T-helper 2 cell treated with Interferon-gamma antibody and Interleukin-4, amounts not matched to agents 100 ng/mL and 5 ng/mL, for 36 hours (primary cell): Measurements from ENCODE around the gene FBXW5. TPM values are rescaled to one million over a fixed set of nuclear protein-coding genes. Genes with fewer than 3 reads are reported as not detected.

ENCODE experiments used
- intact Hi-C: fragments of 100-400 bp; cut with micrococcal nuclease; formaldehyde crosslinking; loops from one replicate; pipeline ENCODE4 v1.15.1; 2023
- total RNA-seq: library from RNA; stranded (reverse); gene quantifications from 2 replicates; pipeline ENCODE4 v1.2.3, GENCODE V29; 2022

Gene FBXW5
- total RNA-seq, 1 donor from 2014 or later = 109 TPM

DNA sequence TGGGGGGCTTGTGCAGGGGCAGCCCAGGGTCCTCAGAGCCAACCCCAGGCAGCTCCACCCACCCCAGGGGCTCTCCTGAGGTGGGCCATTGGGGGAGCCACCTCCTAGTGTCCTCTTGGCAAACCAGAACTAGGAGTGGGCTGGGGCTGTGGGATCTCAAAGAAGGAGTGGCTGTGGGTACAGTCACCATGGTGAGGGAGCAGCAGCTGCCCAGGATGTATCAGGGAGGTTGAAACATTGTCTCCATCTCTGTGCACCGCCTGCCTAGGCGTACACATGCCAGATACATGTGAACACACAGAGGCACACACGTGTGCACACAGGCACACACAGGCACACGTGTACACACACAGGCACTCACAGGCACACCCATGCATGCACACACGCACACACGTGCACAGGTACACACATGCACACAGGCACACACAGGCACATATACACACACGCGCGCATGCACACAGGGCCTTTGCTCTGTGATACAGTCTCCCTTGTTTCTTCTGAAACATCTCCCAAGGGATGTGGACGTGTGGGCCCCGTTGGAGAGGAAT is 18.2 kb upstream of the FBXW5 start:
- intact Hi-C loops = no loop called here

DNA sequence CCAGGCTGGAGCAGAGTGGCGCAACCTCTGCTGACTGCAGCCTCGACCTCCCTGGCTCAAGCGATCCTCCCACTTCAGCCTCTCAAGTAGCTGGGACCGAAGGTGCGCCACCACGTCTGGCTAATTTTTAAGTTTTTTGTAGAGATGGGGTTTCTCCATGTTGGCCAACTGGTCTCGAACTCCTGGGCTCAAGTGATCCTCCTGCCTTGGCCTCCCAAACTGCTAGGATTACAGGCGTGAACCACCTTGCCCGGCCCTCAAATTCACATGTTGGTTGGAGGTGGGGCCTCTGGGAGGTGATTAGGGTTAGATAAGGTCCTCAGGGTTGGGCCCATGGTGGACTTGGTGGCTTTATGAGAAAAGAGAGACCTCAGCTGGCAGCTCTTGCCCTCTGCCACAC is 17.6 kb upstream of the FBXW5 start:
- intact Hi-C loops = no loop called here

DNA sequence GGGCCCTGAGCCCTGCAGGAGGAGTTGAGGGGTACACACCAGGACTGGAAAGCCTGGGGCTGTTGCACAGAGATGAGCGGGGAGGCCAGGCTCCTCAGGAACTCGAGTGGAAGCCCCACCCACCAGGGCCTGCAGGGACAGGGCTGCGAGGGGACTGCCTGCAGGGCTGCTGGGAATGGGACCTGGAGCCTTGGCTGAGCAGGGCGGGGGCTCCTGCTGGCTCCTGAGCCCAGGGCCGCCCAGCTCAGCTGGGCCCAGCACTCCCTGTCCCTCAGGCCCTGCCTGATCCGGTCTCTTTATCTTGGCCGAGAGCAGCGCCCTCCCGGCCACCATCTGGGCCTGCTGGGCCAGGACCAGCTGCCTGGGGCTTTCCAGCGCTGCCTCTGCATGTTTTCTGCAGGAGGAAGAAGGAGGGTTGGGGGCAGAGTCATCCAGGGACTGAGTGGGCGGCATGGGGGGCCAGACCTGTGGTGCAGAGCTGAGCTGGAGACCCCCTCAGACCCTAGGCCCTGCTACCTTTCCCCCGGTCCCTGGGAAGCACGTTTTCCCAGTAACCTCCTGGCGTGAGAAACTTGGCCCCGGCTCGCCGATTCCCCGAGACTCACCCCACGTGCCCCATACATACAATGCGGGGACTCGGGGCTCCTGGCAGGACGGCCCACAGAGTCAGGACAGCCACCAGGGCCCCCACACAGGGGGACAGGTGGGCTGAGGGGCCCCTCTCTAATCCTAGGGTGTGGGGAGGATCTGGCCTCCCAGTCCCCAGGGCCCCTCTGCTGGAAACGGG is 16.9 kb upstream of the FBXW5 start:
- intact Hi-C loops = no loop called here

DNA sequence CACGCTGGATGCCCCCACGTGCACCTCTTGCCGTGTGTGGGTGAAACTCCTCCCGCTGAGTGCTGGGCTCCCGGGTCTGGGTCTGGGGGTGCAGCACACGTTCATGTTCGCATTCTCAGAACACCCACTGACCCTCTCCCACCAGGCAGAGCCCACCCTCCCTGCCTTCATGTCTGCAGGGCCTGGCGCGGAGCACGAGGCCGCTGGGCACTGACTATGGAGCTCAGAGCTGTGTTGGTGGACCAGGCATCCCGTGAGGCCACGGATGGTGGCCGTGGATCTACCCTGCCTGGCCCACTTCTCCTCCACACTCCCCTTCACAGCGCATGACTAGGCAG is 16.4 kb upstream of the FBXW5 start:
- intact Hi-C loops = no loop called here

DNA sequence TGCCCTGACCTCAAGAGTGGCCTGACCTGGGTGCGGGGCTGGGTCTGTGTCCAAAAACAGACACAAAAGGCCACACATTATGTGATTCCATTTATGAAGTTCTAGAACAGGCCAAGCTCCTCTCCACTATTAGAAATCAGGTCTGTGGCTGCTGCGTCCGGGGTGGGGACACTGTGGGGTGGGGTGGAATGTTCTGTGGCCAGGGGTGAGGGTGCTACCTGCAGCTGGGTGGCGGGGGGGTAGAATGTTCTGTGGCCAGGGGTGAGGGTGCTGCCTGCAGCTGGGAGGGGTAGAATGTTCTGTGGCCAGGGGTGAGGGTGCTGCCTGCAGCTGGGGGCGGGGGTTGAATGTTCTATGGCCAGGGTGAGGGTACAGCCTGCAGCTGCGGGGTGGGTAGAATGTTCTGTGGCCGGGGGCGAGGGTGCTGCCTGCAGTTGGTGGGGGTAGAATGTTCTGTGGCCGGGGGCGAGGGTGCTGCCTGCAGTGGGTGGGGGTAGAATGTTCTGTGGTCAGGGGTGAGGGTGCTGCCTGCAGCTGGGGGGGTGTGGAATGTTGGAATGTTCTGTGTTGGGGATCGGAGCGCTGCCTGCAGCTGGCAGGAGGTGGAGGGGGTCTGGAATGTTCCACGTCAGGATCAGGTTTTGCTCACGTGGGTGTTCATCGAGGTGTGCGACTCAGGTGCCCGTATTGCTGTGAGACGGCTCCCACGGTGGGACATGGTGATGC is 15.8 kb upstream of the FBXW5 start:
- intact Hi-C loops = no loop called here

DNA sequence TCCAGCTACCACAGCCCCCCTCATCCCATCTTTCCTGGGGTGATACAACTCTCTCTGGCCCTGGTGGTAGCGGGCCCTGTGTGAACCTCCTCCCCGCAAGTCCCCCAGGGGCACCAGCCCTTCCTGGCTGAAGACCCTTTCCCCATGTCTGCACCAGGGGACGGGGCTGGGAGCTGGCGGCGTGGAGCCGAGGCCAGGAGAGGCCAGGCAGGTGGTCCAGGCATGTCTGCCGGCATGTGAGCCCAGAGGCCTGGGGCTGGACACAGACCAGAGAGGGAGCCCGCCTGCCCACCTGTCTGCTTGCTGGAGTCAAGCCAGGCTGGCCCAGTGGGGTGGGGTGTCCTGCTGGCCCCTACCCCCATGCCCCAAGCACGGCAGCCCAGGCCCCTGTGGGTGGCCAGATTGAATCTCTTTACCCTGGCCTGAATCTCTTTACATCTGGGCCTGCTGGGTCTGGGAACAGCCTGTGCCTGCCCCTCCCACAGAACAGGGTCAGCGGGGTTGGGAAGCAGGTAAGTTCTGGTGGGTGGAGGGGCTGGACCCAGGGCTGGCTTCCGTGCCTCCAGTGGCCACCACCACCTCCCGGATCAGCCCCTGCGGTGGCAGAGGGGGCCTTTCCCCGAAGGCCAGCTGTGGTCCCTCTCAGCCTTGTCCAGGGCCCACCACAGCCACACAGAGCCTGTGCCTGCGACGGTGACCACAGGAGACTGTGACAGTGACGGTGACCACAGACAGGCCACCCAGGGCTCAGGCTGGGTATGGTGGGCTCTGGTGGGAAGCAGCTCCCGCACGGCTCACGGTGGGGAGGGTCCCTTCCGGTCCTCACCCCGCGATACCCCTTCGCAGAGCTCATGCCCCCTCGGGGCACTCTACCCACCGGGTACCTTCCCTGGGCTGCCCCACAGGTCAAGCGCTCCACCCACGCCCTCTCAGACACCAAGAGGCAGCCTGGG is 14.6 kb upstream of the FBXW5 start:
- intact Hi-C loops = no loop called here

DNA sequence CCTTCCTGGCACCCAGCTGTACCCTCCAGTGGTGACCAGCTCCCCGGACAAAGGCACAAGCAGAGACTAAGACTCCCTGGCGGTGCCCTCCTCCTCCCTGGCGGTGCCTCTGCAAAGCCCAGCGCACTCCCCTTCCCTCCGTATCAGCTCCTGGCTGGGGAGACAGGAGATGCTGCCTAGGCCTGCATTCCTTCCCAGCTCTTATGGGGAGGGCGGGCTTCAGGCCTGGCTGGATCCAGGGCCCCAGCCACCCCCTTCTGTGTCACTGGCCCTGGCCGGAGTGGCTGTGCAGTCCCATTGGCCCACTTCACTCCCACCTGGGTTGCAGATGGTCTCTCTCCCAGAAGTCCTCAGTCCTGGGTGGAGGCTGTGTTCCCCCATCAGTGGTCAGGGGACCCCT is 13.9 kb upstream of the FBXW5 start:
- intact Hi-C loops = no loop called here

DNA sequence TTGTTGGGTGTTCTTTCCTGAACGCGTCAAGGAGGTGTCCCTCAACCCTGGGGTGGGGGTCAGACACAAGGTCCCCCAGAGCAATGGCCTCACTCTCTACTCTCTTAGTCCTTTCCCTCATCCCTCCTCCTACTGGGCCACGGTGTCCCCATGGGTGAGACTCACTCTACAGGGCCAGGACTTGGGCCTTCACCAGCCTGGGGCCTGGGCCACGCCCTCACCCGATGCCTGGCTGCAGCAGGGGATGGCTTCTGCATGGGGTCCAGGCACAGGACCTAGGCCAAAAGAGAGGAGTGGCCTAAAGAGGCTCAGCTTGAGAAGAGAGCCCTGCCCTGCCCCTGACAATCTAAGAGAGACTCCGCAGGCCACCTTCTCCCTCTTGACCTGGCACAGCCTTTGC is 13.4 kb upstream of the FBXW5 start:
- intact Hi-C loops = no loop called here

DNA sequence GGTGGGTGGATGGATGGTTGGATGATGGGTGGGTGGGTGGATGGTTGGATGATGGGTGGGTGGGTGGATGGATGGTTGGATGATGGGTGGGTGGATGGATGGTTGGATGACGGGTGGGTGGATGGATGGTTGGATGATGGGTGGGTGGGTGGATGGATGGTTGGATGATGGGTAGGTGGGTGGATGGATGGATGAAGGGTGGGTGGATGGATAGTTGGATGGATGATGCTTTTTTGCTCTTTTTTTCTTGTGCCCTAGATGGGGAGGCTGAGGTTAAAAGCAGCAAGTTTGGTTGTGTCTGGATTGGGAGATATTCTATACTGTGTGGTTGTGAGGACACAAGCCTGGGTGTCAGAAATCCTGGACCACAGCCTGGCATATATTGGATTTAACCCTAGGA is 12.9 kb upstream of the FBXW5 start:
- intact Hi-C loops = no loop called here

DNA sequence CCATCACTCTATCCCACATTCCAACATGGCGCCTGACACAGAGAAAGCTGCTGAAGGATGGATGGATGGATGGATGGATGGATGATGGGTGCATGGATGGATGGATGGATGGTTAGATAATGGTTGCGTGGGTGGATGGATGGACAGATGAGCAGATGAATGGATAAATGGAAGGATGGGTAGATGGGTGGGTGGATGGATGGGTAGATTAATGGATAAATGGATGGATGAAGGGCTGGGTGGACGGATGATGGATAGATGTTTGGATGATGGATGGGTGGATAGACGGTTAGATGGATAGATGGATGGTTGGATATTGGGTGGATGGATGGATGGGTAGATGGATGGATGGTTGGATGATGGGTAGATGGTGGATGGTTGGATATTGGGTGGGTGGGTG is 12.1 kb upstream of the FBXW5 start:
- intact Hi-C loops = no loop called here

DNA sequence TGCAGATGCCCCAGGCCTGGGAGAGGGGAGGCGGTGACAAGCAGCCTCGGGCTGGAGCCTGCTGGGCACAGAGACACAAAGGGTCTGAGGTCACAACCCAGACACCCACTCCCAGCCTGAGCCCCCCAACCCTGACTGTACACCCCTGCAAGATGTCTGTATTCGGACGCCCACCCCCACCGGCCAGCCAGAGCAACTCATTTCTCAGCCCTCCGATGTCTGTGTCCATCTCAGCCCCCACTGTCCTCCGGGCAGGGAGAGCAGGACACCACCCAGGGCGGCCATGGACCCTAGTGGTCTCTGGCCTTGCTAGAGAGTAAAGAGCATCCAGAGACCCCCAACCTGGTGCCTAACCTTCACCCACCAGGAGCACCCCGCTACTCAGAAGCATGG is 11.4 kb upstream of the FBXW5 start:
- intact Hi-C loops = no loop called here

DNA sequence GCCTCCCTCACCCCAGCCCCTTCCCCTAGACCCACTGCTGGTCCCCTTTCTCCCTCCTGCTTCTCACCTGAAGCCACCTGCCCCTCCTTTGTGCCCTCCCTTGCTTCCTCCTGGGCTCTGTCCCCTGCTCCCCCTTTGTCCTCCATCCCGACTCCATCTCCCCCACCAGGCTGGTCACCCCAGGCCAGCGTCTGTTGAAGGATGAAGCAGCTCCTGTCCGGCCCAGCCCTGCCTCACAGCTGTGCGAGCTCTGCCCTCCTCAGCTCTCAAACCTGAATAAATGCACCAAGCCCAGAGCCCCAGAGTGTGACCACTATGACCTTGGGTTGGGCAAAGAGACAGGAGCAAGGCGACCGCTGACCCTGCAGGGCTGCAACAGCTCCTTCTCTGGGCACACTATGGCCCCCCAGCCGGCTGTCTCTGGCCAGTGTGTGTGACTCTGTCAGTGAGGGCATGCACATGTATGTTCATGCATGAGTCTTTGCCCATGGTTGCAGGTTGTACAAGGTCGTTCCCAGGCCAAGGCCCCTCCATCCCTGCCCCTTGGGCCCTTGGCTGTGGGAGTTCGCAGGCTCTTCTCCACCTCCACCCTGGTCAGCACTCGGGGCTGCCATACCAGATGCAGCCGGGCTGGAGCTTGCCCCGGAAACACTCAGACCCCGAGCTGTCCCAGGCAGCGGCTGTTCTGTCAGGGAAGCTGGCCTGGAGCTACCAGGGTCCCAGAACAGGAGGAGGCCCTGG is 10.8 kb upstream of the FBXW5 start:
- intact Hi-C loops = no loop called here

DNA sequence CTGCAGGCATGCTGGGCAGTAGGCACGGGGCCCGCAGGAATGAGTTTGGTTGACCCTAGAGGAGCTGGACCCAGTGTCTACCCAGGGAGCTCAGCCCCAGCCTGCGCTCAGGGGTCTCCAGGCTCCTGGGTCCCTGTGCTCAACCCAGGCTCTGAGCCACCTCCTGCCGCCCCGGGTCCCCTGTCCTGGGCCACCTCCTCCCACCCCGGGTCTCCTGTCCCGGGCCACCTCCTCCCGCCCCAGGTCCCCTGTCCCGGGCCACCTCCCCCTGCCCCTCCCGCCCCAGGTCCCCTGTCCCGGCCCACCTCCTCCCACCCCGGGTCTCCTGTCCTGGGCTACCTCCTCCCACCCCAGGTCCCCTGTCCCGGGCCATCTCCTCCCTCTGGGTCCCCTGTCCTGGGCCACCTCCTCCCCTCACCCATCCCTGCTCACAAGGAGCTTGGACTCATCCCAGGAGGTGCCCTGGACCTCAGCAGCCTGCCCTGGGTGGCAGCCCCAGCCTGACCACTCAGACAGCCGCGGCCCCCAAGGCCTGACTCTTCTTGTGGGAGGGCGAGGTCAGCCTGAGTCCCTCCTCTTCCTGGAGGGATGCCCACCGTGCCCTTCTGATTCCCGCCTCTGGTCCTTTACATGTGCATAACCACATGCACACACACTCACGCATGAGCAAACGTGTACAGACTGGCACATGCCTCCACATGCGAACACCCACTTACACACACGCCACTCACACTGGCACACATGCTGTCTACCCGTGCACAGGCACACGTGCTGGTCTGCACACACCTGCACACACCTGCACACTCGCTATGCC is 9.9 kb upstream of the FBXW5 start:
- intact Hi-C loops = no loop called here

DNA sequence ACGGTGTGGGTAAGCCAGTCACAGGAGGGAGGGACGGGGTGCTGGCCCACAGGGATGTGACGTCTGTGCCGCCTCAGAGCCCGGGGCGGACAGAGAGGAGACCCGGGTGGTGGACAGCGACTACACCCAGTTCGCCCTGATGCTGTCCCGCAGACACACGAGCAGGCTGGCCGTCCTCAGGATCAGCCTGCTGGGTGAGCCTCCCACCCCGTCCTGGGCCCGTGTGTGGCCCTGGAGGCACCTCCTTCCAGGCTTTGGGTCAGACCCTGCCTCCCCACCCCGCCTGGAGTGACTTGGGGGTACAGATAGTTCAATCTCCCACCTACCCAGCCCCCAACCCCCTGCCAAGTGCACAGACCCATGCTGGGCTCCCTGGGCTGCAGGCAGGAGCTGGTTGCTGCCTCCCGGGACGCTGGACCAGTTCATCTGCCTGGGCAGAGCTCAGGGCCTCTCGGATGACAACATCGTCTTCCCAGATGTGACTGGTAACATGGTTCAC is 9.3 kb upstream of the FBXW5 start:
- intact Hi-C loops = no loop called here

DNA sequence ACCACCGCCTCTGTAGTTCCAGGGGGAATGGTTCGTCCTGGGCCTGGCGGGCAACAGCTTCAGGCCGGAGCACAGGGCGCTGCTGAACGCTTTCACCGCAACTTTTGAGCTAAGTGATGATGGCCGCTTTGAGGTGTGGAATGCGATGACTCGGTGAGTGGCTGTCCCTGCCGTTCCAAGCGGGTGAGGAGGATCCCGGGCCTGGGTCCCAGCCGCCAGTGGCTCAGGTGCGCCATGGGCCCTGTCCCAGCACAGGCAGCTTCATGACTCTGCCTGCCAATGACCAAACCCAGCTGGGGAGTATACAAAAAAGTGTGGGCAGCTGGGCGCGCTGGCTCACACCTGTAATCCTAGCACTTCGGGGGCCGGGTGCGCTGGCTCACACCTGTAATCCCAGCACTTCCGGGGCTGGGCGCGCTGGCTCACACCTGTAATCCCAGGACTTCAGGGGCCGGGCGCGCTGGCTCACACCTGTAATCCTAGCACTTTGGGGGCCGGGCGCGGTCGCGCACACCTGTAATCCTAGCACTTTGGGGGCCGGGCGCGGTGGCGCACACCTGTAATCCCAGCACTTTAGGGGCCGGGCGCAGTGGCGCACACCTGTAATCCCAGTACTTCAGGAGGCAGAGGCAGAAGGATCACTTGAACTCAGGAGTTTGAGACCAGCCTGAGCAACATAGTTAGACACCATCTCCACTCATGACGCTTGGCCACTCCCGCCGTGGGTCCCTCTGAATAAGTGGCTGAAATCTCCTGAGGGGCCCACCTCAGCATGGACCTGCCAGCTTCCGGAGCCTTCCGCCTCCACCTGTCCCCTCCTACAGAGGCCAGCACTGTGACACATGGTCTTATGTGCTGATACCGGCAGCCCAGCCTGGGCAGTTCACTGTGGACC is 8.6 kb upstream of the FBXW5 start:
- intact Hi-C loops = no loop called here

DNA sequence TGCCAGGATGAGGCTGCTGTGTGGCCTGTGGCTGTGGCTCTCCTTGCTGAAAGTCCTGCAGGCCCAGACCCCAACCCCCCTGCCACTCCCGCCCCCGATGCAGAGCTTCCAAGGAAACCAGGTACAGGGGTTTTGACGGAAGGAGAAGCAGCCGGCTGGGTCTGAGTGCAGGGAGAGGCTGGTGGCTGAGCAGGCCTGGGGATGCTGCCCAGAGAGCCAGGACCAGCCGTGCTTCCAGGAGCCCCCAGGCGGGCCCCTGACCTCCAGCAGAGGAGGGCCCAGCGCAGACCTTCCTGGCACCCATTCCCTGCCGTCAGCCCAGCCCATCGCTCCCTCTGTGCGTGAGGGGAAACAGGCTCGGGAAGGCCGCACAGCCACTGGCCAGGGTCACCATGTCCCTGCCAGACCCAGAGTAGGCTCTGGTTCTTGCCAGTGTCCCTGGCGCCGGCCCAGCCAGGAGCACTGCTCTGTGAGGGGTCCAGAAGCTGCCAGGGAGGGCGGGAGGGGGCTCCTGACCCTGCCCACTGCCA is 7.8 kb upstream of the FBXW5 start:
- intact Hi-C loops = no loop called here

DNA sequence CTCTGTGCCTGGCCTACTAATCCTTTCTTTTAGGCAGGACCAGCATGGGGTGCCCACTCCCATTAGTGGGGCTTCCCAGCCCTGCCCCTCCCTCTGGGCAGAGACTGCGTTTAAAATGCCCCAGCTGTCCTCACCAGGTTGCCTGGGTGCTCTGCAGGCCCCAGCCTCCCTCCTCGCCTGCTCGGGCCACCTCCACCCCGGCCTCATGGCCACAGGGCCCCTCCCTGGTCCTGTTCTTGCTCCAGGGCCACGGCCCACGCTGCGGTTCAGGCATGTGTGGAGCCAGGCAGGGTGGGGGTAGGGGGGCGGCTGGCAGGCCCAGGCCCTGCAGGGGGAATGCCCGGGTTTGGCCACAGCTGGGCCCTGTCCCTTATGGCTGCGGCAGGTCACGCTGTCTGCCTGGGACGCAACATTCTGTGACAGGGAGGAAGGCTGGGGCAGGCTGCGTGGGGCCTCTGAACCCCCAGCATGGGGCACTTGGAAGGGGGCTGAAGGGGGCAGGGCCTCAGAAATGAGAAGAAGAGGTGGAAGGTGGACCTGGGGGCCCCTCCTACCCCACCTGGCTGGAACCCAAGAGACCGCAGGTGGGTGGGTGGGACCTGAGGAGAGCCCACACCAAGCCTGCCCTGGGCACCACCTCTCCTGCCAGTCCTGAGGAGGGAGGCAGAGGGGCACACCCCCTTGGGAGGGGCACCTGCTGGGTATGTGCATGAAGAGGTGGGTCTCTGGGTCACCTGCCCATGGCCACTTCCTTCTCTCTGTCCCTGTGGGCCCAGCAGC is 7.2 kb upstream of the FBXW5 start, which contains the start of gene LCN12:
LCN12 (plus strand) TSS at position 733 of the 780 bp plus-strand sequence. CDS start 55 bp downstream, outside the sequence.
- intact Hi-C loops = loop anchor here (2.0 kb wide), 1 partner anchor 83 kb away; no protein-coding TSS in a partner anchor
